GM19099 (cell line): ENCODE measurements around the gene SLC17A7.

Source experiments
- POLR2A ChIP-seq: IDR thresholded peaks from 3 replicates; pipeline ENCODE4 v1.6.1; 2011; ENCODE audit warnings: low read depth; ENCODE audit not compliant: insufficient read length; ENCODE audit errors: extremely low read depth

Gene SLC17A7

DNA sequence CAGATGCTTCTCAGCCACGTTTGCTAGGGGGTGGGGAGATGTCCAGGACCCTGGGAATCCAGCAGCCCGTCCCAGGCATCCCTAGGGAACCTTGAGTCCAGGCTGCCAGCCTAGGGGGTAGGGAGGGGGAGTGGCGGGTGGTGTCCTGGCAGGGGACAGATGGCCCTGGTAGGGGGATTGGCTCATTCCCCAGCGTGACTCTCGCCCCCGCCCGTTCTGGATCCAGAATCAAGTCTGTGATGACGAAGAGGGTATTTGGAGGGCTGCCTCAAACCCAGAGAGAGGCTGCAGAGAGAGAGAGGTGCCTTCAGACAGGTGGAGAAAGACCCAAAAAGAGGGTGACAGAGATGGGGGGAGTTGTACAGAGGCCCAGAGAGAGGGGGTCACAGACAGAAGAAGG, 4.1 kb downstream of the SLC17A7 start:
- TF ChIP-seq POLR2A = no peak

DNA sequence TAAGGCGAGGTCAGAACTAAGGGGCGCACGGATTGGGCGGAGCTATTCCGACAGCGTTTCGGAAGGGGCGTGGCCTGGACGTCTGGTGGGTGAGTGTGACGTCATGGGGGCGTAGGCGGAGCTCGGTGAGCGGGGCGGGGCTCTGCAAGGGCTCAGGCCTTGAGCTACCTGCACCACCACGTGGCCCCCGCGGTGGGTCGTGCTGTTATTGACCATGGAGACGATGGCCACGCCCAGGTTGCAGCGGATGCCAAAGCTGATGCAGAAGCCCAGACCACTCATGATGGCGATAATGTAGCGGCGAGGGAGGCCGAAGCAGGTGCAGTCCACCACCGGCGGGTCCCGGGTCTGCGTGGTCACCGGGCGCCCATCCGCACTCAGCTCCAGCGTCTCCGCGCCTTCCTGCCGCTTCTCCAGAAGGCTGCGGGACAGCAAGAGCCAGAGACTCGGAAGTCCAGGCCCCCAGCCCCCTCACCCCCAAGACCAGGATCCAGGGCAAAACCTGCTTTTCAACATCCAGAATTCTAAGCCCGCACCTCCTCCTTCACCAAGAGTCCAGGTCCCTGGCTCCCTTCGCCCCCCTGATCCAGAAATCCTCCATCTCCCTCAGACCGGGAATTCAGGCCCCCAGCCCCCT, 4.8 kb downstream of the SLC17A7 start:
- no peak for TF ChIP-seq POLR2A

- no peak for TF ChIP-seq POLR2A
Measured at GRCh38 chr19:49435670-49436069, 5.7 kb downstream of the SLC17A7 start.

- no peak for TF ChIP-seq POLR2A
Measured at GRCh38 chr19:49434907-49435583, 6.3 kb downstream of the SLC17A7 start.

DNA sequence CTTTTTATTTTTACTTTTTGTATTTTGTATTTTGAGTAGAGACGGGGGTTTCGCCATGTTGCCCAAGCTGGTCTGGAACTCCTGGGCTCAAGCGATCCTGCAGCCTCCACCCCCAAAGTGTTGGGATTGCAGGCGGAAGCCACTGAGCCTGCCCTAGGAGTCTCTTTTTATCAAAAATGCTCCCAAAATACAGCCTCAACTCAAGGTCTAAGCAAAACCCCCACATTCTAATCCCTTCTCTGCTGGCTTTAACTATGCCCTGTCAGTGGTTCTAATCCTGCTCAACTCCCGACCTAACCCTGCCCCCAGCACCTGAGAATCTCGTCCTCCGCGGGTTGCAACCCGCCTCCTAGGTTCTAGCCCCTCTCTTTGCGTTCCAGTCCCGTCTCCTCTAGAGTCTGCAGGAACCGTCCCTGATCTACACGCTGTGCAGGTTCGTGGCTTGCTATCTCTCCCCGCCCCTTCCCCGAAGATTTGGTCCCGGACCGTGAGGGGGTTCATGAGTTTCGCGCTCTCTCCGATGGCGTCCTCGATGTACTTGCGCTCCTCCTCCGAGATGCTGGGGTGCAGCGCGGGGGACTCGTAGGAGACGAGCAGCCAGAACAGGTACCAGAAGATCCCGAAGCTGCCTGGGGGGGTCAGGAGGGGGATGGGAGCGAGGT, 8.0 kb downstream of the SLC17A7 start:
- TF ChIP-seq POLR2A = no peak

- TF ChIP-seq POLR2A = no peak
Measured at GRCh38 chr19:49432141-49433073, 8.9 kb downstream of the SLC17A7 start.

DNA sequence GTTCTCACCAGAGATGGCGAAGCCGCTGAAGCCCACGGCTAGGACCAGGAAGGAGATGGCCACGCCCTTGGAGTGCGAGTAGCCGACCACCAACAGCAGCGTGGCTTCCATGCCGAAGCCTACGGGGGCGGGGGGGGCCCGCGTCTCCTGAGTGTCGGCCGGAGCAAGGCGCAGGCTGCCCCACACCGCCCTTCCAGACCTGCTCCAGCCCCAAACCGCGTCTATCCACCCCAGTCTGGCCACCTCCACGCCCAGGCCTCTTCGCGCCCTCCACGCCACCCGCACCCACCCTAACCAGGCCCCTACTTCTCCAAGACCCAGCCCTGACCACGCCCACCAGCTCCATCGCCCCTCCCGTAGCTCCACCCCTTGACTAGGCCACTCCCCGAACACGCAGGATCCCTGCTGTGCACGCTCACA, 10.0 kb downstream of the SLC17A7 start:
- no peak for TF ChIP-seq POLR2A

GRCh38 chr19:49430678-49431329, 10.5 kb downstream of the SLC17A7 start:
- TF ChIP-seq POLR2A = no peak

DNA sequence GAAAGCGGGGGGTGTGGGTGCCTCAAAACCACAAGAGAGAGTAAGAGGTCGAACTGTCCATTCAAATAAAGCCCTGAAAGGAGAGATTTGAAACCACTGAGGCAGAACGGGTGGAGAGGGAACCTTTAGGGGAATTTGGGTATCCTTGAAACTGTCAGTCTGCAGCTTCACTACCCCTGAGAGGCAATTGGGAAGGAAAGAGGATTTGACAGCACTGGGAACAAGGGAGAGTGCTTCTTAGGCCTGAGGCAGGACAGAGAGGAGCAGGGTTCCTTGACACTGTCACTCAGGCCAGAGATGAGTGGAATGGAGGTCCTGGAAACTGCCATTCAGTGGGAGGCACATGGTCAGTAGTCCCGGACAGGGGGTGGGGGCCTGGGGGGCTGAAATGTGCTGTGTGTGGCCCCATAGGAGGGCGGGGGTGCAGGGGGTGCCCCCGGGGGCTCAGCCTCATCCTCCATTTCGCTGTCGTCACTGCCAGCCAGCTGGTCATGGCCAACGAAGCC, 11.1 kb downstream of the SLC17A7 start:
- no peak for TF ChIP-seq POLR2A

- no peak for TF ChIP-seq POLR2A
Measured at GRCh38 chr19:49428547-49429451, 12.5 kb downstream of the SLC17A7 start.

GRCh38 chr19:49427855-49428546, 13.3 kb downstream of the SLC17A7 start:
- no peak for TF ChIP-seq POLR2A

GRCh38 chr19:49427339-49427738, 14.0 kb downstream of the SLC17A7 start:
- no peak for TF ChIP-seq POLR2A
